Natural killer cell treated with Interleukin-12 subunit alpha and Interleukin-12 subunit beta and Interleukin-15 and Interleukin-18, amount 100 ng/mL, for 72 hours (primary cell): ENCODE data around the gene TEX35. TPM values are rescaled to one million over a fixed set of nuclear protein-coding genes. Genes with fewer than 3 reads are reported as not detected.
A peak's percentile ranks its signal among the peaks of the same experiment; 100 is the strongest.

Experiments
- ATAC-seq, 2 donors: fragments of 150-1000 bp; cut with Tn5 transposase in 1 of 2; sonication (Bioruptor Pico), chemical (Tn5 transposase) in 1 of 2; 2 replicates each; pipeline ENCODE4 v1.10.0; 2021
- DNase-seq: peaks from one replicate; pipeline ENCODE4 v3.0.0; 2022; ENCODE audit warnings: low spot score
- H3K27ac Mint-ChIP-seq, 2 donors: 1 replicate in 1 of 2; 2 replicates in 1 of 2; pipeline ENCODE4 v1.8.0; 2022; ENCODE audit warnings: mixed read lengths in 2 of 2, mild to moderate bottlenecking in 1 of 2, moderate library complexity in 1 of 2
- H3K27me3 Mint-ChIP-seq, 2 donors: 1 replicate in 1 of 2; 2 replicates in 1 of 2; pipeline ENCODE4 v1.8.0; 2022; ENCODE audit warnings: mixed read lengths in 2 of 2
- H3K36me3 Mint-ChIP-seq: one replicate; pipeline ENCODE4 v1.8.0; 2022; ENCODE audit warnings: mixed read lengths
- H3K4me1 Mint-ChIP-seq, 2 donors: 1 replicate in 1 of 2; 2 replicates in 1 of 2; pipeline ENCODE4 v1.8.0; 2022; ENCODE audit warnings: low read depth in 2 of 2, mixed read lengths in 2 of 2, mild to moderate bottlenecking in 1 of 2
- H3K4me3 Mint-ChIP-seq: one replicate; pipeline ENCODE4 v1.8.0; 2022; ENCODE audit warnings: mixed read lengths
- H3K9me3 Mint-ChIP-seq: 2 replicates; pipeline ENCODE4 v1.8.0; 2022; ENCODE audit warnings: mixed read lengths
- total RNA-seq, 2 donors: library from RNA; stranded (reverse); gene quantifications; one replicate each; pipeline ENCODE4 v1.2.3, GENCODE V29; 2022

Gene TEX35
- not detected for total RNA-seq

GRCh38 chr1:178512566-178513277 is at the start of gene TEX35:
TEX35 (plus strand) TSS chr1:178513109; CDS start chr1:178513189, 80 bp downstream.
- ATAC-seq: no peak
- no peaks in the 10 kb centered on the region for H3K4me1 Mint-ChIP-seq
- no peaks in the 10 kb centered on the region for H3K9me3 Mint-ChIP-seq
- H3K27ac Mint-ChIP-seq: no peak within 1 kb of the TSS
- peaks cover 0 to 5% of the 10 kb centered on the region in 2 donors for H3K27me3 Mint-ChIP-seq
- H3K4me3 Mint-ChIP-seq: no peak within 1 kb of the TSS
- no peak for DNase-seq
- no peaks in the 10 kb centered on the region for H3K36me3 Mint-ChIP-seq

GRCh38 chr1:178464141-178464540 is 48.8 kb upstream of the TEX35 start:
- peaks cover 2 to 10% of the 10 kb centered on the region in 2 donors for H3K27me3 Mint-ChIP-seq
- H3K4me1 Mint-ChIP-seq: no peaks in the 10 kb centered on the region
- H3K4me3 Mint-ChIP-seq: no peak overlapping the region
- no peak overlapping the region for H3K27ac Mint-ChIP-seq
- no peak for DNase-seq
- H3K9me3 Mint-ChIP-seq: no peaks in the 10 kb centered on the region
- H3K36me3 Mint-ChIP-seq: no peaks in the 10 kb centered on the region
- ATAC-seq: no peak

GRCh38 chr1:178464566-178464965 is 48.3 kb upstream of the TEX35 start:
- Mint-ChIP-seq H3K27ac (no peak overlapping the region), H3K9me3 (no peaks in the 10 kb centered on the region), H3K4me3 (no peak overlapping the region), H3K36me3 (no peaks in the 10 kb centered on the region), H3K27me3 (peaks cover 2 to 10% of the 10 kb centered on the region in 2 donors), H3K4me1 (no peaks in the 10 kb centered on the region)
- DNase-seq (no peak), ATAC-seq (no peak)

- Mint-ChIP-seq H3K4me1 (no peaks in the 10 kb centered on the region), H3K9me3 (no peaks in the 10 kb centered on the region), H3K27me3 (peaks cover 2 to 10% of the 10 kb centered on the region in 2 donors), H3K27ac (no peak overlapping the region), H3K4me3 (no peak overlapping the region), H3K36me3 (no peaks in the 10 kb centered on the region)
- DNase-seq (no peak), ATAC-seq (no peak)
Observed at GRCh38 chr1:178465011-178465410, 47.9 kb upstream of the TEX35 start.

GRCh38 chr1:178467837-178468236 is 45.1 kb upstream of the TEX35 start:
- Mint-ChIP-seq H3K36me3 (no peaks in the 10 kb centered on the region), H3K9me3 (no peaks in the 10 kb centered on the region), H3K4me1 (no peaks in the 10 kb centered on the region), H3K27ac (no peak overlapping the region), H3K4me3 (no peak overlapping the region), H3K27me3 (peaks cover 9 to 18% of the 10 kb centered on the region in 2 donors)
- ATAC-seq (no peak), DNase-seq (no peak)

GRCh38 chr1:178470411-178470960 is 42.4 kb upstream of the TEX35 start:
- Mint-ChIP-seq H3K27ac (no peak overlapping the region), H3K4me1 (no peaks in the 10 kb centered on the region), H3K27me3 (peaks cover 10 to 18% of the 10 kb centered on the region in 2 donors), H3K36me3 (no peaks in the 10 kb centered on the region), H3K9me3 (no peaks in the 10 kb centered on the region), H3K4me3 (no peak overlapping the region)
- DNase-seq (no peak), ATAC-seq (no peak)

GRCh38 chr1:178472531-178472930 is 40.4 kb upstream of the TEX35 start:
- Mint-ChIP-seq H3K9me3 (no peaks in the 10 kb centered on the region), H3K4me3 (no peak overlapping the region), H3K27ac (no peak overlapping the region), H3K4me1 (no peaks in the 10 kb centered on the region), H3K36me3 (no peaks in the 10 kb centered on the region), H3K27me3 (peaks cover 10% of the 10 kb centered on the region in 2 donors)
- ATAC-seq (no peak), DNase-seq (no peak)

GRCh38 chr1:178477373-178477772 is 35.5 kb upstream of the TEX35 start:
- Mint-ChIP-seq H3K36me3 (no peaks in the 10 kb centered on the region), H3K27me3 (peaks cover 7 to 10% of the 10 kb centered on the region in 2 donors), H3K4me1 (no peaks in the 10 kb centered on the region), H3K4me3 (no peak overlapping the region), H3K27ac (no peak overlapping the region), H3K9me3 (no peaks in the 10 kb centered on the region)
- ATAC-seq (no peak), DNase-seq (no peak)

- Mint-ChIP-seq H3K4me1 (no peaks in the 10 kb centered on the region), H3K4me3 (no peak overlapping the region), H3K36me3 (no peaks in the 10 kb centered on the region), H3K27me3 (peaks cover 2 to 7% of the 10 kb centered on the region in 2 donors), H3K9me3 (no peaks in the 10 kb centered on the region), H3K27ac (no peak overlapping the region)
- no peak for ATAC-seq
- no peak for DNase-seq
Observed at GRCh38 chr1:178477841-178478240, 35.1 kb upstream of the TEX35 start.

- H3K9me3 Mint-ChIP-seq: no peaks in the 10 kb centered on the region
- H3K36me3 Mint-ChIP-seq: no peaks in the 10 kb centered on the region
- no peak for ATAC-seq
- H3K4me1 Mint-ChIP-seq: peaks cover 0 to 5% of the 10 kb centered on the region in 2 donors
- DNase-seq: no peak
- H3K4me3 Mint-ChIP-seq: no peak overlapping the region
- no peak overlapping the region for H3K27ac Mint-ChIP-seq
- H3K27me3 Mint-ChIP-seq: peaks cover 11 to 15% of the 10 kb centered on the region in 2 donors
Observed at GRCh38 chr1:178483251-178483957, 29.5 kb upstream of the TEX35 start.

- H3K36me3 Mint-ChIP-seq: no peaks in the 10 kb centered on the region
- peaks cover 8 to 15% of the 10 kb centered on the region in 2 donors for H3K27me3 Mint-ChIP-seq
- H3K9me3 Mint-ChIP-seq: no peaks in the 10 kb centered on the region
- peaks cover 0 to 5% of the 10 kb centered on the region in 2 donors for H3K4me1 Mint-ChIP-seq
- H3K27ac Mint-ChIP-seq: no peak overlapping the region
- ATAC-seq (no peak), DNase-seq (no peak)
- no peak overlapping the region for H3K4me3 Mint-ChIP-seq
Observed at GRCh38 chr1:178484698-178485225, 28.1 kb upstream of the TEX35 start.

GRCh38 chr1:178485541-178485981 is 27.3 kb upstream of the TEX35 start:
- no peak overlapping the region for H3K27ac Mint-ChIP-seq

GRCh38 chr1:178486100-178487069 is 26.5 kb upstream of the TEX35 start:
- H3K4me3 Mint-ChIP-seq: no peak overlapping the region
- ATAC-seq: peak in 1 of 2 donors; percentile 60

More at GRCh38 chr1:178485541-178485981, 27.3 kb upstream of the TEX35 start:
- Mint-ChIP-seq H3K4me1 (peaks cover 0 to 5% of the 10 kb centered on the region in 2 donors), H3K36me3 (no peaks in the 10 kb centered on the region), H3K9me3 (no peaks in the 10 kb centered on the region), H3K27me3 (peaks cover 8 to 15% of the 10 kb centered on the region in 2 donors), H3K4me3 (no peak overlapping the region)
- DNase-seq (no peak), ATAC-seq (no peak)

More at GRCh38 chr1:178486100-178487069, 26.5 kb upstream of the TEX35 start:
- H3K27me3 Mint-ChIP-seq: peaks cover 8 to 15% of the 10 kb centered on the region in 2 donors
- H3K4me1 Mint-ChIP-seq: peaks cover 0 to 5% of the 10 kb centered on the region in 2 donors
- DNase-seq: peak; percentile 54
- H3K36me3 Mint-ChIP-seq: no peaks in the 10 kb centered on the region
- no peaks in the 10 kb centered on the region for H3K9me3 Mint-ChIP-seq
- no peak overlapping the region for H3K27ac Mint-ChIP-seq
